Measurements from ENCODE around the gene DOCK6.

The DOCK6 gene

DNA sequence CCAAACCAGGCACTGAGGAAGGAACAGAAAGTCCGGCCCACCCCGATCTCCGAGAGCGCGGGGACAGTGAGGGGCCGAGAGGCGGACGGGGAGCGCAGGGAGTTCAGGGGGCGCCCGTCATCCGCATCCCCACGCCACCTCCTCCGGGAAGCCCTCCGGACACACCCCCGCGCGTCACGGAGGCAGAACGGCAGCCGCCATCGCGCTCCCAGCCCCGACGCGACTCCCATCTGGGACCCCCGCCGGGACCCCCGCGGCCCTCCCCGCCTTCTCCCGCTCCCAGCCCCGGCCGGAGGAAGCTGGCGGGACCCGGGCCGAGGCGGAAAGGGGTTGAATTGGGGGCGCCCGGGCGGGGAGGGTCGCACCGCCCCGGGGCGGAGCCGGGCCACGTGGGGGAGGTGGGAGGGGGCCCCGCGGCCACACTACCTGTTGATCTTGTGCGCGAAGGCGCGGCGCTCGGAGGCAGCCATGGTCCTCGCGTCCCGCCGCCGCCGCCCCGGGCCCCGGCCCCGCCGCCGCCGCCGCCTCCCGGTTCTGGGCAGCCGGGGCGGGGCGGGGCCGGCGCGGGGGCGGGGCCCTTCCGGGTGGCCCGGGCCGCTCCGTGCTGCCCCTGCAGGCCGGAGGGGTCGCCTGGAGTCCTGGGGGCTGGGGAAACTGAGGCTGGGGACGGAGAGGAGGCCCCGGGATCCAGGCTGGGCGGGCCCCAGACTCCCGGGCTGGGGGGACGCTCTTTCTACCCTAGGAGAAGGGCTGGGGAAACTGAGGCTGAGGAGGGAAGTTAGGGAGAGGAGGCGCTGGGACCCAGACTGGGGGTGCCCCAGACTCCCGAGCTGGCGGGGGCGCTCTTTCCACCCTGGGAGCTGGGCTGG is at the start of gene DOCK6:
Gene DOCK6, minus strand, starts transcription at position 554 of the 869 bp plus-strand sequence. Its CDS starts 84 bp downstream, at position 470.
- DNase-seq: peak in 1 of 2 experiments; percentile 34
- no peak for TF ChIP-seq POLR2A (IDR thresholded peaks at IDR 0.05; ENCODE audit: low read length)
- no peak for TF ChIP-seq GATA1 (IDR thresholded peaks at IDR 0.05; ENCODE audit: low read depth, low read length)

DNA sequence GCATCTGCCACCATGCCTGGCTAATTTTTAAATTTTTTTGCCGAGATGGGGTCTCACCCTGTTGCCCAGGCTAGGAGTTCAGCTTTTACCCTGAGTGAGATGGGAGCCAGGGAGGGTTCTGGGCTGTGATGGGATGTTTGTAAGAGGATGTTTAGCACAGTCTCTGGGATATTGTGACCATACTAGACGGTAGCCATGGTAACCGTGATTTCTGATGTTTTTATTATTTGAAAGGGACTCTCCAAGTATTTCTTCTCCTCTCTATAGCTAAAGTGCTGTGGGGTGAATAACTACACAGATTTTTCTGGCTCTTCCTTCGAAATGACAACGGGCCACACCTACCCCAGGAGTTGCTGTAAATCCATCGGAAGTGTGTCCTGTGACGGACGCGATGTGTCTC is 44.0 kb upstream of the DOCK6 start:
- TF ChIP-seq GATA1 (IDR thresholded peaks at IDR 0.05; ENCODE audit: low read depth, low read length) (no peak), POLR2A (IDR thresholded peaks at IDR 0.05; ENCODE audit: low read length) (no peak)
- no peak for DNase-seq

- TF ChIP-seq POLR2A (IDR thresholded peaks at IDR 0.05; ENCODE audit: low read length) (no peak), GATA1 (IDR thresholded peaks at IDR 0.05; ENCODE audit: low read depth, low read length) (no peak)
- DNase-seq: no peak
Observed at GRCh38 chr19:11304936-11305335, 42.6 kb upstream of the DOCK6 start.

DNA sequence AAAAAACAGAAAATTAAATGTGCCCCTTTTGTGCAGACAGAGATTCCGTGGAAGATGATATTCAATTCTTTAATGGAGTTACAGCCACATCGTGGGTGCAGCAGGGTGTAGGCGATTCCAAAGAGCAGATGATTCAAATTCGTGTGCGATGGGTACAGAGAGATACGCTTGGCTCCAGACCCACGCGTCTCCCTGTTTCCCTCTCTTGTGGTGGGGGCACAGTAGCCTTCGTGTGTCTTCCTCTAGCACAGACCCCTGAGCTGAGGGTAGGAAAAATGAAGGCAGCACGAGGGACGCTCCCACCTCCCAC is 38.4 kb upstream of the DOCK6 start:
- TF ChIP-seq POLR2A (IDR thresholded peaks at IDR 0.05; ENCODE audit: low read length) (no peak), GATA1 (IDR thresholded peaks at IDR 0.05; ENCODE audit: low read depth, low read length) (no peak)

GRCh38 chr19:11299946-11300810 is 37.9 kb upstream of the DOCK6 start:
- TF ChIP-seq POLR2A (IDR thresholded peaks at IDR 0.05; ENCODE audit: low read length) (no peak), GATA1 (IDR thresholded peaks at IDR 0.05; ENCODE audit: low read depth, low read length) (no peak)
- DNase-seq: no peak

More for the DNA sequence above, 38.4 kb upstream of the DOCK6 start:
- no peak for DNase-seq

- no peak for DNase-seq
- TF ChIP-seq POLR2A (IDR thresholded peaks at IDR 0.05; ENCODE audit: low read length): no peak
- TF ChIP-seq GATA1 (IDR thresholded peaks at IDR 0.05; ENCODE audit: low read depth, low read length): no peak
Observed at GRCh38 chr19:11296264-11296663, 33.9 kb upstream of the DOCK6 start.

DNA sequence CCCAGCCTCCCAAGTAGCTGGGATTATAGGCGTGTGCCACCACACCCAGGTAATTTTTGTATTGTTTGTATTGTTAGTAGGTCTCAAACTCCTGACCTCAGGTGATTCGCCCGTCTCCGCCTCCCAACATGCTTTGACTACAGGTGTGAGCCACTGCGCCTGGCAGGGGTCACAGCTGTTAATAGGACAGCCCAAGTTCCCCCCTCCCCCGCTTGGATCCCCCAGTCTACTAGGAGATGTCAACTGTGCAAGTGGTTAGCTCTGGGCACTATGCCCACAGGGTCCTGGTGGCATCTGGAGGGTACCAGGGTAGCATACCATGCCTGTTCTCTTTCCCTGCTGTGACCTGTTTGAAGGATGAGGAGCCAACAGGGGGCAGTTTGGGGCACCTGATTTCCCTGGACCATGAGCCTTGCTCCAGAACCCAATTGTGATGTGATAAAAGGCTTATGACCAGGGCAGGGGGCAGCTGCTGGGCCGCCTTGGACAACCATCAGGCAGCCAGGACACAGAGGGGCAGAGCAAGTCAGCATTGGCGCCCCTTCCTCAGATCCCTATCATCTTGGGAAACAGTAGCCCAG is 33.4 kb upstream of the DOCK6 start, which contains the start of gene TSPAN16:
Gene TSPAN16, plus strand, starts transcription at position 496 of the 581 bp plus-strand sequence. CDS start 138 bp downstream, outside the sequence.
- no peak for DNase-seq
- no peak for TF ChIP-seq GATA1 (IDR thresholded peaks at IDR 0.05; ENCODE audit: low read depth, low read length)
- TF ChIP-seq POLR2A (IDR thresholded peaks at IDR 0.05; ENCODE audit: low read length): no peak

GRCh38 chr19:11295180-11295579 is 32.9 kb upstream of the DOCK6 start:
- no peak for DNase-seq
- TF ChIP-seq POLR2A (IDR thresholded peaks at IDR 0.05; ENCODE audit: low read length) (no peak), GATA1 (IDR thresholded peaks at IDR 0.05; ENCODE audit: low read depth, low read length) (no peak)

- TF ChIP-seq GATA1 (IDR thresholded peaks at IDR 0.05; ENCODE audit: low read depth, low read length): no peak
- no peak for TF ChIP-seq POLR2A (IDR thresholded peaks at IDR 0.05; ENCODE audit: low read length)
- peak; percentile 69 to 82 for DNase-seq
Observed at GRCh38 chr19:11293433-11294389, 31.4 kb upstream of the DOCK6 start.

DNA sequence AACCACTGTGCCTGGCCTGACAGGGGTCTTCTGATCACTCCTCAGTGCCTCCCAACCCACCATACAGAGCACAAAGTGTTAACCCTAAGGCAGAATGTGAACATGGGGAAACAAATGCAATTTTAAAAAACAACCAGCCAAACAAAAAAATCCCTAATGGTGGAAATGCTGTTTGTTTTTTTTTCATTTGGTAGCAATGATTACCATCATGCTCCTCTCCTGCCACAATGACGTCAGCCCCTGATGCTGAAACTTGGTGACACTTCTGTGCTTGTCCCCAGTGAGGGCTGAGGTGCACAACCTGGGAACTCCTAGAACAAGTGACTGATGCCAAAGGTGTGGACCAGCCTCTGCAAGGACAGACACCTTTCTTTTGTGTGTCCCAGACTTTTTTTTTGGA is 29.7 kb upstream of the DOCK6 start:
- TF ChIP-seq GATA1 (IDR thresholded peaks at IDR 0.05; ENCODE audit: low read depth, low read length): no peak
- TF ChIP-seq POLR2A (IDR thresholded peaks at IDR 0.05; ENCODE audit: low read length): no peak
- DNase-seq: peak in 1 of 2 experiments; percentile 29

- no peak for DNase-seq
- no peak for TF ChIP-seq GATA1 (IDR thresholded peaks at IDR 0.05; ENCODE audit: low read depth, low read length)
- TF ChIP-seq POLR2A (IDR thresholded peaks at IDR 0.05; ENCODE audit: low read length): no peak
Observed at GRCh38 chr19:11291415-11291814, 29.1 kb upstream of the DOCK6 start.

DNA sequence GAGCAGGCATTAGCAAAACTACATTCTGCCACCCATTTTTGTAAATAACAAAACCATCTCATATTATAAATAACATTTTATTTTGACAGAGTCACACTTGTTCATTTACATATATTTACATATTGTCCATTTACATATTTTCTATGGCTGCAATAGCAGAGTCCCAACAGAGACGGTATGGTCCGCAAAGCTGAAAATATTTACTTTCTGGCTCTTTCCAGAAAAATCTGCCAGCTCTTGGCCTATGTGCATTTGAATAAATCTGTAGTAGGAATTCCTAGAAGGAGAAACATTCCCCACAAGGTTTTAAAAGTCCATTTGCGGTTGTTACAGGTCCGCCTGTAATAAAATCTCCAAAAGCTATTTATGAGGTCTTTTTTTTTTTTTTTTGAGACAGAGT is 27.9 kb upstream of the DOCK6 start:
- TF ChIP-seq GATA1 (IDR thresholded peaks at IDR 0.05; ENCODE audit: low read depth, low read length) (no peak), POLR2A (IDR thresholded peaks at IDR 0.05; ENCODE audit: low read length) (no peak)

GRCh38 chr19:11288349-11288748 is 26.0 kb upstream of the DOCK6 start:
- TF ChIP-seq GATA1 (IDR thresholded peaks at IDR 0.05; ENCODE audit: low read depth, low read length) (no peak), POLR2A (IDR thresholded peaks at IDR 0.05; ENCODE audit: low read length) (no peak)
- DNase-seq: peak in 1 of 2 experiments; percentile 35

More for the DNA sequence above, 27.9 kb upstream of the DOCK6 start:
- no peak for DNase-seq

Data from erythroblast (primary cell).